SKM-1 treated with dmso at 0.1 percent for 144 hours (cell line): ENCODE results near the gene ANAPC16.
"Not testable (repeated sequence)": the region's sequence is repeated elsewhere in the genome, so short reads cannot be mapped to it uniquely, and the experiment has no call there.

Experiments
- DNase-seq: peaks from one replicate; lab custom pipeline; 2025; ENCODE audit not compliant: unreplicated experiment; lab: John Stamatoyannopoulos, UW

ANAPC16 gene

DNA sequence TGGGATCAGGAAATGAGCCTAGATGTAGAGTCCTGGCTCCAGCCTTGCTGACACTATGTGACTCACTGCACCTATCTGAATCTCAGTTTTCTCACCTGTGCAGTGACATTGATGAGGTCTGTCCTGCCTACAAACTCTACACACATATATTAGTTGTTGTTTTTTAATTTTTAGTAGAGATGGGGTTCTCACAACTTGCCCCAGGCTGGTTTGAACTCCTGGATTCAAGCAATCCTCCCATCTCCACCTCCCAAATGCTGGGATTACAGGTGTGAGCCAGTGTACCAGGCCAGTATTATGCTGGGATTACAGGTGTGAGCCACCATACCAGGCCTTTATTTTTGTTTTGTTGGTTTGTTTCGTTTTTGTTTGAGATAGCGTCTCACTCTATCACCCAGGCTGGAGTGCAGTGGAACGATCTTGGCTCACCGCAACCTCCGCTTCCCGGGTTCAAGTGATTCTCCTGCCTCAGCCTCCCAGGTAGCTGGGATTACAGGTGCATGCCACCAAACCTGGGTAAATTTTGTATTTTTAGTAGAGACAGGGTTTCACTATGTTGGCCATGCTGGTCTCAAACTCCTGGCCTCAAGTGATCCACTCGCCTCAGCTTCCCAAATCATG is 46.1 kb downstream of the ANAPC16 start:
- DNase-seq = no peak

GRCh38 chr10:72263613-72264241 is 47.9 kb downstream of the ANAPC16 start:
- DNase-seq = no peak

DNA sequence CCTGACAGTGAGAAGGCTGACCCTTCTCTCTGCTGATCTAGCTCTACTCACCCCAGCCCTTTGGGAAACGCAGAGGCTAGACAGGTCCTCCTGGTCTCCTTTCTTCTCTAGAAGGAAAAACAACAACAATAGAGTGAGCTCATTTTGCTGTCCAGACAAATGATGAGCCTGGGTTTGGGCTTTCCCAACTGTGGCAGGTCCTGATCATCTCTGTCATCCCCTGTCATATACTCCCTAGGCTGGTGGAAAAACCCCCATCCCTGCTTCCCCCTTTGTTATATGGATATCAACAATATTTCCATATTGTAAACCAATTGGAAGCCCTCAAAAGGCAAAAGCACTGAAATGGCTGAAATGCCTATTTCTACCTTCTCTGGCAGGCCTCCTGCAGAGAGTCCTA is 48.7 kb downstream of the ANAPC16 start:
- no peak for DNase-seq

DNA sequence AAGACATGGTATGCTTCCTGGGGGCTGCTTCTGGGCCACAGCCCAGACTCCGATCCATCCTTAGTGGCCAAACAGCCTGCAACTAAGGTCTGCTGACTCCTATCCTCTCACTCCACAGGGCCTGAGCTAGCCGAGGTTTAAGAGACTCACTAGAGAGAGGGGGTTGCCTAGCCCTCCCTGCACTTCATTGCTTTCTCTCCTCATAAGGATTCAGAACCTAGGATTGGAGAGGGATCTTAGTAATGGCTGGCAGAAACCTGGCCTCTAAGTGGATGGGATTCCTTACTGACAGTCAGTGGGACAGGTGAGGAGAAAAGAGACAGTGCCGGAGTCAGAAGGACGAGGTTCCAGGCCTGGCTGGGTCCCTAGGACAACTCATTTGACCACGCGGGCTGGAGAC is 49.7 kb downstream of the ANAPC16 start:
- DNase-seq = no peak

GRCh38 chr10:72265990-72266865 is 50.4 kb downstream of the ANAPC16 start:
- DNase-seq = no peak

GRCh38 chr10:72267381-72267780 is 51.6 kb downstream of the ANAPC16 start:
- DNase-seq = no peak

DNA sequence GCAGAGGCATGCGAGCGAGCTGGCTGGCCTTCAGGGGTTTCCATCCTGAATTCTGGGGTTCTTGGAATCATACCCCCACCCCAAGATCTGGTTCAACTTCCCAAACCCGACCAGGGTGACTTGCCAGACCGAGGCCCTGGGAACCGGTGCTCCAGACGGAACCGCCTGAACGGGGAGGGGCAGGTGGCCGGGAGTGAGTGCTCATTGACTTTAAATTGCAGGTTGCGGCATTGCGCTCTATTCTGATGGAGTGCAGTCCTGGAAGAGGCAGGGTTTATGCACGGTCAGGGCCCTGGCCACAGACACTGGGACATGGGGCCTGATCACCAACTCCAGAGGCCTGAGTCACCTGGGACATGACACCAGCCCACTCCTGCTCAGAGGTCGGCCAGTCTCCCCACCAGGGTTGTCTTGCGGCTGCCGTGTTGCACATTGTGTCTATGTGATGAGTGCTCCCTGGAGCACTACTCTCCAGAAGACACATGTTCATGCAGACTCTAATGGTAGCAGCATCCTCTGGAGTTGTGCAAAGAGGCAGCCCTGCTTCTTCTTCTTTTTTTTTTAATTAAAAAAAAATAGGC is 52.1 kb downstream of the ANAPC16 start:
- no peak for DNase-seq

GRCh38 chr10:72268475-72269200 is 52.8 kb downstream of the ANAPC16 start:
- DNase-seq = not testable (repeated sequence)

- no peak for DNase-seq
Measured at GRCh38 chr10:72270607-72271281, 54.9 kb downstream of the ANAPC16 start.

GRCh38 chr10:72272689-72273409 is 57.0 kb downstream of the ANAPC16 start:
- DNase-seq = peak; percentile 52

GRCh38 chr10:72273410-72274212 is 57.8 kb downstream of the ANAPC16 start, which contains the start of gene DDIT4:
DDIT4 (plus strand) TSS chr10:72273924; CDS start chr10:72274217, 293 bp downstream.
- peak; percentile 97 for DNase-seq

DNA sequence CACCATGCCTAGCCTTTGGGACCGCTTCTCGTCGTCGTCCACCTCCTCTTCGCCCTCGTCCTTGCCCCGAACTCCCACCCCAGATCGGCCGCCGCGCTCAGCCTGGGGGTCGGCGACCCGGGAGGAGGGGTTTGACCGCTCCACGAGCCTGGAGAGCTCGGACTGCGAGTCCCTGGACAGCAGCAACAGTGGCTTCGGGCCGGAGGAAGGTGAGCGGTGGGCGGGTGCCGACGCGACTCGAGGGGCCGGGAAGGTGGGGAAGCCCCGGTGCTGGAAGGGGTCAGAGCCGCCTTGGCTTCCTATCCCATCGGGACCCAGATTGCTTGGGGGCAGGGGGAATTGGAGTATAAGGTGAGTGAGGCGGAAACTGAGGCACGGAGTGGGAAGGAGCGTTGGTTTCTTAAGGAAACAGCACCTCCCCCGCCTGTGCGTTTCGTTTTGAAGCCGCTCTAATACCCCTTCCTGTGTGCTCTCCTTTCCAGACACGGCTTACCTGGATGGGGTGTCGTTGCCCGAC is 58.5 kb downstream of the ANAPC16 start:
- no peak for DNase-seq

- no peak for DNase-seq
Measured at GRCh38 chr10:72274730-72275350, 59.0 kb downstream of the ANAPC16 start.

GRCh38 chr10:72275351-72276012 is 59.7 kb downstream of the ANAPC16 start:
- no peak for DNase-seq

DNA sequence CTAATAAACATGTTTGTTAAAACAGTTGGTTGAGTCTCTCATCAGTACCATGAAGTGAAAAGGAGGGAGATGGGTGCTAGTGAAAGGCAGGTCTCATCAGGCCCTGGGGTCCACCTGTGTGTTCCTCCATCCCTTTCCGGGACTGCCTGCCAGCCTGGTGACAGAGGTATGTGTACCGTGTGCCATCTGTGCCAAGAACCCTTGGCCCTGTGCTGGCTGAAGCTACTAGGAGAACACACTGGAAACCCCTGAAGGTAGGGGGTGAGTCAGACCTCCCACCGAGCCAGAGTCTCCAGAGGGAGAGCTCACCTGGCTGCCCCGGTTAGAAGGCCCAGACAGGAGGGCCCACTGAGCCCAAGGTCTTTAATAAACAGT is 60.2 kb downstream of the ANAPC16 start:
- DNase-seq = no peak

DNA sequence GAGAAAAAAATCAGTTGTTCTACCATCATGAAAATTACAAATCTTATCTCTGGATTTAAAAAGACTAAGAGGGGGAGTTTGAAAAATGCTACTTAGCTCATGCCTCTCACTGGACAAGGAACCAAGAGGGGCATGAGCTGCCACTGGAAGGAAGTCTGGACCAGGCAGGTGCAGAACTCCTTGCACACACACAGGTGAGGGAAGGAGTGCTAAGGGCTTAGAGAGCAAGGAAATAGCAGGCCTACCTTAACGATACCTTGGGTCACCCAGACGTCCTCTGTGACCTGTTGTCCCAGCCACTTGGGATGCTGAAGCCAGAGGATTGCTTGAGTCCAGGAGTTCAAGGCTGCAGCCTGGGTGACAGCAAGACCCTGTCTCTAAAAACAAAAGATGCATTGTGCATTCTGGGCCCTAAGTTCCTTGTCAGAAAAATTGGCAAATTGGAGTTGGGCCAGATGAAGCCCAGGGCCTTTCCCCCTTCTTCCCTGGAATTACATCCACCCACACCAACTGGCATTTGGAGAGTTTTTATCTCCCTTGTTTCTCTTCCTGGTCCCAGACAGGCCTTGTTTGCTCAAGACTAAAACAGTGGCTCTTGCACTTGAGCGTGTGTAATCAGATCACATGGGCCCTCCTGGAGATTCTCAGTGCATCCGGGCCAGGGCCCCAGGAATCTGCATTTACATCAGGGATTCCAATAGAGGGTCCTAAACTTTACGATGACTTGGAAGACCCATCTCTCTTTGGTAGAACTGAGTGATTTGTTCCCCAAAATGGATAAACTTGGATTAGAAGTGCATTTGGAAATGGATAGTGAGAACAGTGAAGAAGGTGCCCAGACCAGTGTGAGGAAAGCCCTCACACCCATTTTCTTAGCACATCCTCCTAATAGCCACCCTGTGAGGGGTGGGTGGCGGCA is 60.9 kb downstream of the ANAPC16 start:
- no peak for DNase-seq
